GM23338 (cell line): ENCODE data around the gene YIPF3. TPM values are rescaled to one million over a fixed set of nuclear protein-coding genes. Genes with fewer than 3 reads are reported as not detected.
"Not testable (repeated sequence)": the region's sequence is repeated elsewhere in the genome, so short reads cannot be mapped to it uniquely, and the experiment has no call there.

Source experiments
- ATAC-seq: fragments of 200-7000 bp; cut with Tn5 transposase; 3 replicates; pipeline ENCODE4 v1.9.1; 2020
- DNase-seq: peaks from one replicate; pipeline ENCODE4 v3.0.0-alpha.2; 2015; ENCODE audit warnings: low spot score
- H2AFZ ChIP-seq: fragments of 200-600 bp; sonication (generic); 2 replicates; pipeline ENCODE4 v1.8.0; 2016; ENCODE audit warnings: antibody characterized with exemption, mild to moderate bottlenecking, moderate library complexity
- H3F3A ChIP-seq: fragments of 200-600 bp; sonication (generic); replicated peaks from 2 replicates; pipeline ENCODE4 v1.8.0; 2017; ENCODE audit warnings: antibody characterized with exemption, mixed run types, low read depth
- H3K27ac ChIP-seq: fragments of 200-600 bp; sonication (generic); 2 replicates; pipeline ENCODE4 v1.6.1; 2016; ENCODE audit warnings: low read depth
- H3K27me3 ChIP-seq: fragments of 200-600 bp; sonication (generic); 2 replicates; pipeline ENCODE4 v1.8.0; 2016; ENCODE audit warnings: mild to moderate bottlenecking, mixed run types, moderate library complexity; ENCODE audit not compliant: insufficient read depth
- H3K36me3 ChIP-seq: fragments of 200-600 bp; sonication (generic); 2 replicates; pipeline ENCODE4 v1.8.0; 2016; ENCODE audit warnings: mild to moderate bottlenecking; ENCODE audit not compliant: insufficient read depth
- H3K4me1 ChIP-seq: fragments of 200-600 bp; sonication (generic); 2 replicates; pipeline ENCODE4 v1.8.0; 2016; ENCODE audit warnings: mild to moderate bottlenecking, moderate library complexity; ENCODE audit not compliant: insufficient read depth
- H3K4me2 ChIP-seq: fragments of 200-600 bp; sonication (generic); 2 replicates; pipeline ENCODE4 v1.7.1; 2017; ENCODE audit warnings: mixed run types
- H3K4me3 ChIP-seq: fragments of 200-600 bp; sonication (generic); 2 replicates; pipeline ENCODE4 v1.6.1; 2016; ENCODE audit warnings: mixed run types
- H3K79me2 ChIP-seq: fragments of 200-600 bp; sonication (generic); replicated peaks from 2 replicates; pipeline ENCODE4 v1.8.0; 2017; ENCODE audit warnings: mild to moderate bottlenecking; ENCODE audit not compliant: insufficient read depth
- H3K9me2 ChIP-seq: fragments of 200-600 bp; sonication (generic); 2 replicates; pipeline ENCODE4 v1.8.0; 2017; ENCODE audit not compliant: insufficient read depth
- H4K20me1 ChIP-seq: fragments of 200-600 bp; sonication (generic); replicated peaks from 2 replicates; pipeline ENCODE4 v1.8.0; 2017; ENCODE audit warnings: mild to moderate bottlenecking; ENCODE audit not compliant: insufficient read depth
- H3K27ac Mint-ChIP-seq: 2 replicates; pipeline ENCODE4 v1.8.0; 2020; ENCODE audit warnings: inconsistent platforms, mild to moderate bottlenecking, moderate library complexity, mixed read lengths
- H3K27me3 Mint-ChIP-seq: 3 replicates; pipeline ENCODE4 v1.8.0; 2022; ENCODE audit warnings: low read depth, mild to moderate bottlenecking, moderate library complexity, mixed read lengths, inconsistent platforms; ENCODE audit not compliant: insufficient read depth, poor library complexity
- H3K36me3 Mint-ChIP-seq: 3 replicates; pipeline ENCODE4 v1.8.0; 2021; ENCODE audit warnings: low read depth, mild to moderate bottlenecking, inconsistent platforms, moderate library complexity, mixed read lengths
- H3K4me1 Mint-ChIP-seq: 3 replicates; pipeline ENCODE4 v1.8.0; 2020; ENCODE audit warnings: mild to moderate bottlenecking, inconsistent platforms, mixed read lengths
- H3K4me3 Mint-ChIP-seq: 3 replicates; pipeline ENCODE4 v1.8.0; 2021; ENCODE audit warnings: moderate library complexity, mild to moderate bottlenecking, inconsistent platforms, mixed read lengths
- H3K9me3 Mint-ChIP-seq: 3 replicates; pipeline ENCODE4 v1.8.0; 2020; ENCODE audit warnings: moderate library complexity, mild to moderate bottlenecking, inconsistent platforms, mixed read lengths
- CTCF ChIP-seq, 2 experiments: fragments of 200-600 bp in 1 of 2; sonication (generic) in 1 of 2; conservative IDR thresholded peaks; 2 replicates each; pipeline versions ENCODE4 v1.5.1 to v1.6.1; 2016 to 2017; ENCODE audit warnings: antibody characterized with exemption in 2 of 2, low read depth in 2 of 2, mild to moderate bottlenecking in 2 of 2, moderate library complexity in 1 of 2
- ETS1 ChIP-seq: IDR thresholded peaks from 2 replicates; pipeline ENCODE4 v1.6.1; 2016; ENCODE audit warnings: antibody characterized with exemption
- EZH2 ChIP-seq: fragments of 200-600 bp; sonication (generic); IDR thresholded peaks from one replicate; pipeline ENCODE4 v1.8.0; 2017; ENCODE audit warnings: antibody characterized with exemption, mild to moderate bottlenecking, low read depth; ENCODE audit not compliant: unreplicated experiment
- EZH2phosphoT487 ChIP-seq: fragments of 200-600 bp; sonication (generic); IDR thresholded peaks from one replicate; pipeline ENCODE4 v1.8.1; 2018; ENCODE audit warnings: antibody characterized with exemption; ENCODE audit not compliant: unreplicated experiment
- JUNB ChIP-seq: IDR thresholded peaks from one replicate; pipeline ENCODE4 v1.6.1; 2016; ENCODE audit warnings: antibody characterized with exemption; ENCODE audit not compliant: unreplicated experiment
- NANOG ChIP-seq: IDR thresholded peaks from 2 replicates; pipeline ENCODE4 v1.6.1; 2016; ENCODE audit warnings: antibody characterized with exemption, borderline replicate concordance
- POLR2AphosphoS5 ChIP-seq: IDR thresholded peaks from 2 replicates; pipeline ENCODE4 v1.6.1; 2016; ENCODE audit warnings: antibody characterized with exemption, low read depth
- REST ChIP-seq: IDR thresholded peaks from one replicate; pipeline ENCODE4 v1.6.1; 2018; ENCODE audit warnings: antibody characterized with exemption; ENCODE audit not compliant: unreplicated experiment
- STAT1 ChIP-seq: IDR thresholded peaks from one replicate; pipeline ENCODE4 v1.6.1; 2016; ENCODE audit warnings: antibody characterized with exemption; ENCODE audit not compliant: unreplicated experiment
- ZNF114 ChIP-seq: fragments of 250-450 bp; sonication (Bioruptor Pico); IDR thresholded peaks from 2 replicates; pipeline ENCODE4 v1.5.0; 2020; ENCODE audit warnings: mild to moderate bottlenecking, moderate library complexity
- ZNF331 ChIP-seq: fragments of 250-450 bp; sonication (Bioruptor Pico); IDR thresholded peaks from 2 replicates; pipeline ENCODE4 v1.5.0; 2020; ENCODE audit warnings: low read depth, mild to moderate bottlenecking, moderate library complexity
- polyA plus RNA-seq: library from polyadenylated mRNA; unstranded; fragments of >200 nt; fragmentation: Nextera tagmentation; extraction: Ambion mirVana; gene quantifications from 2 replicates; pipeline ENCODE4 v1.2.1, GENCODE V29; 2016
- total RNA-seq: library from RNA; depleted of rRNA; stranded (reverse); fragments of >200 nt; shearing (Covaris generic); gene quantifications from 2 replicates; pipeline ENCODE4 v1.2.3, GENCODE V29; 2014

Gene YIPF3
- total and polyA plus RNA-seq, 2 experiments from 2014 or later: 64.4 to 94.3 TPM

GRCh38 chr6:43557620-43558019 lies 40.9 kb upstream of the YIPF3 start:
- not testable (repeated sequence) for H3K27ac ChIP-seq, H3K4me2 ChIP-seq, ATAC-seq, H3K27ac Mint-ChIP-seq, H3K27me3 Mint-ChIP-seq, H3K4me1 ChIP-seq, H3K4me3 Mint-ChIP-seq, H3K27me3 ChIP-seq, H3K4me1 Mint-ChIP-seq, DNase-seq, H3K79me2 ChIP-seq, H3K9me3 Mint-ChIP-seq, H3K4me3 ChIP-seq, H3K9me2 ChIP-seq, H3F3A ChIP-seq, H2AFZ ChIP-seq
- Histone ChIP-seq H3K36me3 (peaks cover 99% of the 10 kb centered on the region), H4K20me1 (peaks cover 15% of the 10 kb centered on the region)
- H3K36me3 Mint-ChIP-seq: peaks cover 94% of the 10 kb centered on the region

GRCh38 chr6:43547222-43547621 lies 30.5 kb upstream of the YIPF3 start:
- H3K27me3 Mint-ChIP-seq: peaks cover 1% of the 10 kb centered on the region

More at GRCh38 chr6:43547222-43547621, 30.5 kb upstream of the YIPF3 start:
- Histone ChIP-seq H3K79me2 (no peaks in the 10 kb centered on the region), H4K20me1 (peaks cover 24% of the 10 kb centered on the region), H3K4me1 (no peaks in the 10 kb centered on the region), H2AFZ (no peak overlapping the region), H3K27ac (no peak overlapping the region), H3K27me3 (no peaks in the 10 kb centered on the region), H3K4me2 (no peak overlapping the region), H3K9me2 (no peaks in the 10 kb centered on the region), H3K36me3 (peaks cover 96% of the 10 kb centered on the region), H3K4me3 (no peak overlapping the region), H3F3A (no peaks in the 10 kb centered on the region)
- DNase-seq (no peak), ATAC-seq (no peak)
- no peak for TF ChIP-seq JUNB
- no peak for TF ChIP-seq NANOG
- TF ChIP-seq ZNF114 (CRISPR knock-in tag): no peak
- TF ChIP-seq ETS1: no peak
- no peak for TF ChIP-seq STAT1
- no peak for TF ChIP-seq POLR2AphosphoS5
- no peak for TF ChIP-seq EZH2
- TF ChIP-seq REST: no peak
- TF ChIP-seq EZH2phosphoT487: no peak
- TF ChIP-seq ZNF331: no peak
- TF ChIP-seq CTCF (conservative IDR thresholded peaks at IDR 0.05; ENCODE audit: low read depth in 2 of 2): no peak
- Mint-ChIP-seq H3K27ac (no peak overlapping the region), H3K36me3 (peaks cover 89% of the 10 kb centered on the region), H3K9me3 (no peaks in the 10 kb centered on the region), H3K4me3 (no peak overlapping the region), H3K4me1 (no peaks in the 10 kb centered on the region)
